Lower leg skin (tissue), 4 donors: ENCODE data around the gene DFFB. TPM values are rescaled to one million over a fixed set of nuclear protein-coding genes. Genes with fewer than 3 reads are reported as not detected.

Experiments
- DNase-seq, 2 donors: peaks; one replicate each; pipeline ENCODE4 v3.0.0-alpha.2; 2019; ENCODE audit warnings: low spot score in 2 of 2
- H3K4me3 ChIP-seq: fragments of 200-600 bp; sonication (generic); 2 replicates; pipeline ENCODE4 v1.5.1; 2017; ENCODE audit warnings: mild to moderate bottlenecking, low read depth; ENCODE audit not compliant: poor library complexity, severe bottlenecking
- POLR2A ChIP-seq, 2 donors: fragments of 450-650 bp; IDR thresholded peaks; one replicate each; pipeline ENCODE4 v1.6.1; 2016 to 2017; ENCODE audit warnings: antibody characterized with exemption in 2 of 2, mild to moderate bottlenecking in 1 of 2, moderate library complexity in 1 of 2
- WGBS, 2 donors: methylation state at CpG; one replicate each; pipeline ENCODE4 v1.1.5; 2018; 5-methylcytosine and 5-hydroxymethylcytosine counted together
- intact Hi-C: fragments of 100-400 bp; cut with DNase I; formaldehyde crosslinking; loops from one replicate; pipeline ENCODE4 v1.15.0; 2023; ENCODE audit warnings: low total_unique reads
- total RNA-seq, 4 donors: library from RNA; depleted of rRNA; stranded (reverse); fragments of >200 nt; gene quantifications; one replicate each; pipeline ENCODE4 v1.1.0, GENCODE V29; 2016
- TF ChIP-seq, protein P1 (sequence below), 3 donors: fragments of 450-650 bp; IDR thresholded peaks; one replicate each; pipeline ENCODE4 v1.5.1; 2016; ENCODE audit warnings: antibody characterized with exemption in 3 of 3, mild to moderate bottlenecking in 3 of 3, moderate library complexity in 2 of 3

The DFFB gene
- total RNA-seq, 4 donors from 2014 or later: 3.0 to 10.3 (median 6.8) TPM

DNA sequence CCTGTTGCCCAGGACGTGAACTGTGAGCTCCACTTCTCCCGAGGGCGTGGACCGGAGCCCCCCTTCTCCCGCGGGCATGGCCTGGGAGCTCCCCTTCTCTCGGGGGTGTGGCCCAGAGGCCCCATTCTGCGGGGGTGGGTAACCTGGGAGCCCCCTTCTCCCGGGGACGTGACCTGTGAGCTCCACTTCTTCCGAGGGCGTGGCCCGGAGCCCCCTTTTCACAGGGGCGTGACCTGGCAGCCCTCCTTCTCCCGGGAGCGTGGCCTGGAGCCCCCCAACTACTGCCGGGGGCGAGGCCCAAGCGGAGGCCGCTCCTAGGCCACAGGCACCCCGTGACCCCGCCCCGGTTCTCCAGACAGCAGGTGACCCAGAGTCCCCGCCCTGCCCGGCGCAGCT, 42.5 kb downstream of the DFFB start:
- DNase-seq: peak; percentile 23 to 90
- intact Hi-C loops: no loop called here
- peak overlapping the region; percentile 61 for H3K4me3 ChIP-seq
- no peak for TF ChIP-seq POLR2A (IDR thresholded peaks at IDR 0.05)
- TF ChIP-seq, protein P1, sequence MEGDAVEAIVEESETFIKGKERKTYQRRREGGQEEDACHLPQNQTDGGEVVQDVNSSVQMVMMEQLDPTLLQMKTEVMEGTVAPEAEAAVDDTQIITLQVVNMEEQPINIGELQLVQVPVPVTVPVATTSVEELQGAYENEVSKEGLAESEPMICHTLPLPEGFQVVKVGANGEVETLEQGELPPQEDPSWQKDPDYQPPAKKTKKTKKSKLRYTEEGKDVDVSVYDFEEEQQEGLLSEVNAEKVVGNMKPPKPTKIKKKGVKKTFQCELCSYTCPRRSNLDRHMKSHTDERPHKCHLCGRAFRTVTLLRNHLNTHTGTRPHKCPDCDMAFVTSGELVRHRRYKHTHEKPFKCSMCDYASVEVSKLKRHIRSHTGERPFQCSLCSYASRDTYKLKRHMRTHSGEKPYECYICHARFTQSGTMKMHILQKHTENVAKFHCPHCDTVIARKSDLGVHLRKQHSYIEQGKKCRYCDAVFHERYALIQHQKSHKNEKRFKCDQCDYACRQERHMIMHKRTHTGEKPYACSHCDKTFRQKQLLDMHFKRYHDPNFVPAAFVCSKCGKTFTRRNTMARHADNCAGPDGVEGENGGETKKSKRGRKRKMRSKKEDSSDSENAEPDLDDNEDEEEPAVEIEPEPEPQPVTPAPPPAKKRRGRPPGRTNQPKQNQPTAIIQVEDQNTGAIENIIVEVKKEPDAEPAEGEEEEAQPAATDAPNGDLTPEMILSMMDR (IDR thresholded peaks at IDR 0.05): no peak
- 0 to 1% methylated on average over 13 to 23 of the region's 26 CpGs for WGBS, 2 donors

DNA sequence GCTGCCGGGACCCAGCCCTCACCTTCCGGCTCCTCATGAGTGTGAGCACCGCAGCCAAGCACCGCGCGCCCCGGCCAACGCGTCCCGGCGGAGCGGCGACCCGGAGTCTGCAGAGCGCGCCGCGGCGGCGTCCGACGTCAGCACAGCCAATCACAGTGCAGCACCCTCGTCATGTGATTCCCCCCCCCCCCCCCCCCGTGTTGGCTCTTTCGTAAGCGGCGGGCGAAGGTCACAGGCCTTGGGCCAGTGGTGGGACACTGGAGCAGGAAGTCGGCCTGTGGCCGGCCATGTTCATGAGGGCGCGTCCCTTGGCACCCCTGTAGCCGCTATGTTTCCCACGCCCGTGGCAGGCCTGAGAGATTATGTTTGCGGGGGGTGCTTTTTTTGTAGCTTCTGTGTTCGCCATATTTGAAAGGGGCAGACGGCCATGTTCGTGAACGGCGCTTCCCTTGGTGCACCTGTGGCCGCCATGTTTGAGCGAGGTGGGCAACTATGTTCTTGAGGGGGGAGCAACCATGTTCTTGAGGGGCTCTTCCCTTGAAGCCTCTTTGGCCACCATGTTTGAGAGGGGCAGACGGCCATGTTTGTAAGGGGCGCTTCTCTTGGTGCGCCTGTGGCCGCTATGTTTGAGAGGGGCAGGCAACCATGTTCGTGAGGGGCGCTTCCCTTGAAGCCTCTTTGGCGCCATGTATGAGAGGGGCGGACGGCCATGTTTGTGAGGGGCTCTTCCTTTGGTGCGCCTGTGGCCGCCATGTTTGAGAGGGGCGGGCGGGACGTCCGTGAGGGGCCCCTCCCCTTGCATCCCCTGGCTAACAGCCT, 43.1 kb downstream of the DFFB start, which contains the start of gene C1orf174:
Gene C1orf174, minus strand, starts transcription at position 123 of the 819 bp plus-strand sequence. Its CDS starts 86 bp downstream, at position 37.
- 0 to 1% methylated on average over 17 to 51 of the region's 58 CpGs for WGBS, 2 donors
- peak within 1 kb of the TSS; percentile 67 for H3K4me3 ChIP-seq
- intact Hi-C loops: no loop called here
- no peak for TF ChIP-seq POLR2A (IDR thresholded peaks at IDR 0.05)
- TF ChIP-seq, protein P1 (IDR thresholded peaks at IDR 0.05): no peak
- DNase-seq: peak; percentile 94 to 98

DNA sequence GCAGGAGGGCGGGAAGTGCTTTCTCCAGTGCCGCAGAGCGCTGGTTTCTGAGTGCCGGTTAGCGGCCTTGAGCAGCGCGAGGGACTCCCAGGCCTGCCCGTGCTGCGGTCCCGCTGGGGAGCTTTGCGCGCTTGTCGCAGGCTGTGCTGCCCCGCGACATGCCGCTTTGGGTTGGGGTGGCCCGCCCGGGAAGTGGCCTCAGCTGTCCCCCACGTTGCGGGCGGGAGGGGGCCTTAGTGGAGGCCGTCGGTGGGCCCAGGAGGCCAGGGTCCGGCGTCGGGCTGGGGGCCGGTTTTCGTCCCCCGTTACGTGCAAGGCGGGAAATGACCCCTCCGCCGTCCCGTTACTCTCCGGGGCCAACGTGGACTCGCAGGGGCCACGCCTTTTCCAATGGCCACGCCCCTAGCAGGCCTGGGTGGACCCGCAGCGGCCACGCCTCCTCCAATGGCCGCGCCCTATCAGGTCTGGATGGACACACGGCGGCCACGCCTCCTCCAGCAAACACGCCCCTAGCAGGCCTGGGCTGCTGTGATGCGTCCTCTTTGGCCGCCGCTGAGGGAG, 43.8 kb downstream of the DFFB start:
- intact Hi-C loops: no loop called here
- H3K4me3 ChIP-seq: peak overlapping the region; percentile 67
- TF ChIP-seq POLR2A (IDR thresholded peaks at IDR 0.05): no peak
- TF ChIP-seq, protein P1 (IDR thresholded peaks at IDR 0.05): no peak
- WGBS, 2 donors: 0 to 1% methylated on average over 19 to 27 of the region's 51 CpGs
- peak; percentile 97 to 99 for DNase-seq

DNA sequence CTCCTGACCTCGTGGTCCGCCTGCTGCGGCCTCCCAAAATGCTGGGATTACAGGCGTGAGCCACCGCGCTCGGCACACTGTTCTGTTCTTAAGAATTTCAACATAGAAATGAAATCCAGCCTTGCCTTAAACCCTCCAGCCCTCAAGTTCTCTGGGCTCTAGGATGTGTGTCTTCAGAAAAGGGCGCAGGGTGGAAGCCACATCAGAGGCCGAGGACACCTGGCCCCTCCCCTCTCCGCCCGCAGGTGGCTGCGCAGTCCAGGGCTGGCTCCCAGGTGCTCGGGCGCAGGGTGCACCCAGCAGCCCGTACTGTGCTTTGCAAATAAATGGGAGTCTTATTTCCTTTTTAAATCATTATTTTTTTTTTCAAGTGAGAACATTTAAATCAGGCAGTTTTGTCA, 44.8 kb downstream of the DFFB start:
- intact Hi-C loops: no loop called here
- WGBS, 2 donors: 93 to 94% methylated on average over 15 of the region's 15 CpGs
- TF ChIP-seq, protein P1 (IDR thresholded peaks at IDR 0.05): no peak
- no peak for TF ChIP-seq POLR2A (IDR thresholded peaks at IDR 0.05)
- H3K4me3 ChIP-seq: no peak overlapping the region
- no peak for DNase-seq

DNA sequence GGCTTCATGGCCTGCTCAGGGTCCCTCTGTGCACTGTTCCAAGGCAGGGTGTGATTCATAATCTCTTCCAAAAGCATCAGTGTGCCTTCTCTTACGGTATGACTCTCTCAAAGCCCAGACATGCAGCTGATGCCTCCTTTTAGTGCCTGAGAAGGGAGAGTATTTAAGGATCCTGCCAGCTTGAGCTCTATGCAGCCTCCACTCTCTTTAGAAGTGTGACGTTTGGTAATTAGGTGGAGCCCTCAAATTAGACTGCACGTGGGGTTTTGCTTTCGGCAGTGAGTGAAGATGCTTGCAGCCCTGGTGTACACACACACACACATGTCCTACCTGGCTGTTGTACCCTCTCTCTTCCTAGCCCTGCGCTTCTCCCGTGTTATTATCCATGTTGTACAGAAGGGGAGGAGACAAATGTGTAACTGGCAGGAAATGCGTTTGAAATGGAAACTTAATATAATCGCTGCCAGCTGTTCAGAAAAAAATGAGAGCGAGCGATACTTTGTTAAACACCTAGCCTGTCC, 45.4 kb downstream of the DFFB start:
- WGBS, 2 donors: 47 to 53% methylated on average over 10 of the region's 10 CpGs
- intact Hi-C loops: no loop called here
- H3K4me3 ChIP-seq: no peak overlapping the region
- no peak for TF ChIP-seq POLR2A (IDR thresholded peaks at IDR 0.05)
- TF ChIP-seq, protein P1 (IDR thresholded peaks at IDR 0.05): no peak
- DNase-seq: no peak
